ENCODE measurements around the gene KLHL10. TPM values are rescaled to one million over a fixed set of nuclear protein-coding genes. Genes with fewer than 3 reads are reported as not detected.
"Not testable (repeated sequence)": the region's sequence is repeated elsewhere in the genome, so short reads cannot be mapped to it uniquely, and the experiment has no call there.

The KLHL10 gene
- total and polyA plus RNA-seq, 2 of the 13 experiments (the other 11 are each of a cell fraction or from before 2014, with no cell fraction given), result 0.04 to 0.08 TPM

DNA sequence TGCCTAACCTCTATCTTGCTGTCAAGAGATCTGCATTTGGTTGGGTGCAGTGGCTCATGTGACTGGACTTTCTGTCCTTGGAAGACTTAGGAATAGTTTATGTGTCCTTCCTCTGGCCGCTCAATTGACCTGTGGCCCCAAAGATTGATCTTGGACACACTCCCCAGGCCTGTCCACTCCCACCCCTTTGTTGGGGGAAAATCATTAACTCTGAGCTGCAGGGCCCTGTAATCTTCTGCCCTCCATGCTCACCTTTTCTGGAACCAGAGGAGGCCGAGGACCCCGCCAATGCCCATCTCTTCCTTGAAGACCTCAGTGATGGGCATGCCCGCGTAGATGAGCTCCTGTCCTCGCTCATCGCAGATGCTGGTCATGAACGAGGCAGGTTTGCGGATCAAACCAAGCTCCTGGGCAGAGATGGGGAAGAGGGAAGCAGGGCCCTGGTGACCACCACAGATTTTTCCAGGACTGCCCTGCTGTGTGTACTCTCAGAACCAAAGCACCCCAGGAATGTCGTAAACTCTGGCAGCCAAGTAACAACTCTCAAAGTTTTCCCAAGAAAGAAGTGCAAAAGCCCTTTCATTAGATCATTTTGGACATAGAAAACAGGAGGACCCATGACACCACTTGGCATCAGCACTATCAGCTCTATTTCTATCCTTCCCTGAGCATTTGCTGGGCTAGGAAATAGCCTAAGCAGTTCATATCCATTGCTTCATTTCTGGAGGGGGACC lies 36.1 kb downstream of the KLHL10 start (continued):
- TF ChIP-seq HNF4A (CRISPR knock-in tag; IDR thresholded peaks at IDR 0.05) (peak; percentile 43; the same call in 1 of the 2 replicates), ZFX (CRISPR knock-in tag; IDR thresholded peaks at IDR 0.05; ENCODE audit: low read depth) (peak; percentile 52; the same call in 1 of the 2 replicates), ONECUT2 (CRISPR knock-in tag; IDR thresholded peaks at IDR 0.05) (peak; percentile 60; the same call in 1 of the 2 replicates)
- TF ChIP-seq, protein P1, sequence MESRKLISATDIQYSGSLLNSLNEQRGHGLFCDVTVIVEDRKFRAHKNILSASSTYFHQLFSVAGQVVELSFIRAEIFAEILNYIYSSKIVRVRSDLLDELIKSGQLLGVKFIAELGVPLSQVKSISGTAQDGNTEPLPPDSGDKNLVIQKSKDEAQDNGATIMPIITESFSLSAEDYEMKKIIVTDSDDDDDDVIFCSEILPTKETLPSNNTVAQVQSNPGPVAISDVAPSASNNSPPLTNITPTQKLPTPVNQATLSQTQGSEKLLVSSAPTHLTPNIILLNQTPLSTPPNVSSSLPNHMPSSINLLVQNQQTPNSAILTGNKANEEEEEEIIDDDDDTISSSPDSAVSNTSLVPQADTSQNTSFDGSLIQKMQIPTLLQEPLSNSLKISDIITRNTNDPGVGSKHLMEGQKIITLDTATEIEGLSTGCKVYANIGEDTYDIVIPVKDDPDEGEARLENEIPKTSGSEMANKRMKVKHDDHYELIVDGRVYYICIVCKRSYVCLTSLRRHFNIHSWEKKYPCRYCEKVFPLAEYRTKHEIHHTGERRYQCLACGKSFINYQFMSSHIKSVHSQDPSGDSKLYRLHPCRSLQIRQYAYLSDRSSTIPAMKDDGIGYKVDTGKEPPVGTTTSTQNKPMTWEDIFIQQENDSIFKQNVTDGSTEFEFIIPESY (CRISPR knock-in tag; IDR thresholded peaks at IDR 0.05), result no peak

DNA sequence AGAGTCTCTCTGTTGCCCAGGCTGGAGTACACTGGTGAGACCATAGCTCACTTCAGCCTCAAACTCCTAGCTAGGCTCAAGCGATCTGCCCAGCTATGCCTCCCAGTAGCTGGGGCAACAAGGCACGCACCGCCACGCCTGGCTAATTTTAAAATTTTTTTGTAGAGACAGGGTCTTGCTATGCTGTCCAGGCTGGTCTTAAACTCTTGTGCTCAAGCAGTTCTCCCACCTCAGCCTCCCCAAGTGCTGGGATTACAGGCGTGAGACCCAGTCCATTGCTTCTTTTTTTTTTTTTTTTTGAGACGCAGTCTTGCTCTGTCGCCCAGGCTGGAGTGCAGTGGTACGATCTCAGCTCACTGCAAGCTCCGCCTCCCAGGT lies 36.7 kb downstream of the KLHL10 start:
- ATAC-seq, result peak; percentile 12
- DNase-seq (ENCODE audit: low spot score); intact Hi-C loops (cut with micrococcal nuclease; ENCODE audit: unreplicated experiment); H4K20me1 ChIP-seq (ENCODE audit: insufficient read depth, low read length); H3K9me3 ChIP-seq (ENCODE audit: low read length); FAIRE-seq; H3K79me2 ChIP-seq (ENCODE audit: insufficient read depth, low read length); in situ Hi-C loops (cut with HindIII; ENCODE audit: extremely low pct_ligation_motif_present, low pct_unique_long_range_greater_than_20kb); H2AFZ ChIP-seq (ENCODE audit: low read length); H3K9ac ChIP-seq (ENCODE audit: insufficient read depth, low read depth, low read length); H3K27me3 ChIP-seq (ENCODE audit: control insufficient read depth in 1 of 2, insufficient read depth in 2 of 2, low read length in 2 of 2); H3K4me3 ChIP-seq (replicated peaks in 1 of 3; ENCODE audit: insufficient read depth in 1 of 3, low read depth in 2 of 3, low read length in 3 of 3); BruUV-seq (replicated peaks); CTCF ChIA-PET (ENCODE audit: low intra/inter-chr PET ratio, low total read pairs); H3K4me2 ChIP-seq (ENCODE audit: low read depth, low read length): not testable (repeated sequence)
- WGBS (ENCODE audit: low lambda C conversion rate), result 98% methylated on average over 9 of the region's 9 CpGs
- POLR2A ChIA-PET, result interaction anchor here (0.7 to 2.2 kb wide), 4 partner anchors 9 to 186 kb away, joined by 3 to 21 read pairs (median 6); partner anchors contain the start of genes KLHL11 and ODAD4
- peak; percentile 86 for TF ChIP-seq ZNF121 (CRISPR knock-in tag; IDR thresholded peaks at IDR 0.05)
- peak overlapping the region; percentile 51 for H3K27ac ChIP-seq (ENCODE audit: extremely low read length, insufficient read depth, low read length)
- peaks cover 58% of the 10 kb centered on the region for H3K4me1 ChIP-seq (ENCODE audit: insufficient read depth, low read length)
- H3K36me3 ChIP-seq (replicated peaks in 1 of 2; ENCODE audit: control insufficient read depth in 1 of 2, insufficient read depth in 2 of 2, low read length in 2 of 2), result peaks cover 38 to 70% of the 10 kb centered on the region in 2 experiments
